ENCODE data around the gene EVA1B. TPM values are rescaled to one million over a fixed set of nuclear protein-coding genes. Genes with fewer than 3 reads are reported as not detected.

EVA1B gene
- total and polyA plus RNA-seq, 2 of the 4 experiments (the other 2 are of a cell fraction), result 49.8 to 64.6 TPM

DNA sequence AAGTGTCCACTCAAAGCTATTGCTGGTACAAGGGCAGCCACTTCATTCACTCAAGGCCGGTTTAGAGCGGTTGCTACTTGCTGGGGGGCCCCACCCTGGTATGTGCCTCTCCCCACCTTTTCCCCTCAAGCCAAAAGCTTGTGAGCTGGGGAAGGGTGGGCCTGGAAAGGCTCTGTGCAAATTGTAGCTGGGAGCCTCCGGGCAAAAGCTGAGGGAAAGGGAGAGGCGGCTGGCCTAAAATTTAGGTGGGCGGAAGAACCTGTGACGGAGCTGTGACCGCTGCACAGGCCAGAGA is 17.6 kb downstream of the EVA1B start:
- CTCF ChIA-PET, result no interaction called here

More for the DNA sequence above, 17.6 kb downstream of the EVA1B start:
- no peak overlapping the region for H3K27ac ChIP-seq (ENCODE audit: insufficient read depth, low read length)
- H4K20me1 ChIP-seq (ENCODE audit: insufficient read depth, low read length), result peaks cover 4% of the 10 kb centered on the region; the same call in 1 of the 2 replicates
- H3K79me1 ChIP-seq (ENCODE audit: low read depth in 1 of 2, low read length in 2 of 2), result peaks cover 24 to 59% of the 10 kb centered on the region in 2 experiments; a peak in 3 of 4 replicates
- ATAC-seq (ENCODE audit: low read depth) (no peak), DNase-seq (no peak)
- H4K91ac ChIP-seq (ENCODE audit: insufficient read depth, low read depth, low read length), result no peak overlapping the region
- H3K4me1 ChIP-seq (ENCODE audit: control insufficient read depth, insufficient read depth, low read length), result peaks cover 8% of the 10 kb centered on the region
- no peak overlapping the region for H2BK20ac ChIP-seq (ENCODE audit: low read depth, low read length)
- H3K4me2 ChIP-seq (ENCODE audit: low read depth, low read length), result no peak overlapping the region
- intact Hi-C loops (cut with micrococcal nuclease) (loop anchor here (2.0 kb wide), 1 partner anchor 115 kb away; no protein-coding TSS in a partner anchor), dilution Hi-C loops (cut with HindIII; ENCODE audit: low sequenced_read_pairs, unreplicated experiment) (no loop called here), in situ Hi-C loops (cut with MboI; ENCODE audit: low sequenced_read_pairs) (no loop called here)
- H3K27me3 ChIP-seq (ENCODE audit: control insufficient read depth, insufficient read depth, low read length), result no peaks in the 10 kb centered on the region
- H3K18ac ChIP-seq (ENCODE audit: low read depth, low read length), result no peak overlapping the region
- no peak overlapping the region for H3K14ac ChIP-seq (replicated peaks; ENCODE audit: low read depth, low read length)
- BruUV-seq (replicated peaks), result no TSS peak
- peak overlapping the region; percentile 23 for H2AK9ac ChIP-seq (replicated peaks; ENCODE audit: low read depth, low read length, poor library complexity)
- H3K9me1 ChIP-seq (ENCODE audit: insufficient read depth, low read length), result peaks cover 8% of the 10 kb centered on the region
- H2BK5ac ChIP-seq (ENCODE audit: low read depth, low read length, poor library complexity, severe bottlenecking), result no peak overlapping the region
- no peaks in the 10 kb centered on the region for H3K9me3 ChIP-seq (ENCODE audit: control insufficient read depth, insufficient read depth, low read length)
- no peak overlapping the region for H3K56ac ChIP-seq (ENCODE audit: extremely low read depth, insufficient read depth, low read length)
- no peak overlapping the region for H2AK5ac ChIP-seq (ENCODE audit: low read depth, low read length)
- H3K23ac ChIP-seq (ENCODE audit: low read depth, low read length), result no peak overlapping the region
- no peak overlapping the region for H4K8ac ChIP-seq (ENCODE audit: low read depth in 2 of 2, low read length in 2 of 2)
- H4K5ac ChIP-seq (ENCODE audit: low read depth, low read length), result no peak overlapping the region
- no peak overlapping the region for H2BK15ac ChIP-seq (ENCODE audit: low read depth, low read length)
- TF ChIP-seq, protein P1, sequence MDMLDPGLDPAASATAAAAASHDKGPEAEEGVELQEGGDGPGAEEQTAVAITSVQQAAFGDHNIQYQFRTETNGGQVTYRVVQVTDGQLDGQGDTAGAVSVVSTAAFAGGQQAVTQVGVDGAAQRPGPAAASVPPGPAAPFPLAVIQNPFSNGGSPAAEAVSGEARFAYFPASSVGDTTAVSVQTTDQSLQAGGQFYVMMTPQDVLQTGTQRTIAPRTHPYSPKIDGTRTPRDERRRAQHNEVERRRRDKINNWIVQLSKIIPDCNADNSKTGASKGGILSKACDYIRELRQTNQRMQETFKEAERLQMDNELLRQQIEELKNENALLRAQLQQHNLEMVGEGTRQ (IDR thresholded peaks at IDR 0.05; ENCODE audit: low read depth, low read length), result no peak
- TF ChIP-seq FOS (IDR thresholded peaks at IDR 0.05; ENCODE audit: low read depth, low read length), result no peak
- TF ChIP-seq SMC3 (IDR thresholded peaks at IDR 0.05; ENCODE audit: low read depth, low read length), result no peak
- no peak for TF ChIP-seq RAD21 (IDR thresholded peaks at IDR 0.05; ENCODE audit: low read length)
- no peak for TF ChIP-seq BHLHE40 (IDR thresholded peaks at IDR 0.05; ENCODE audit: low read depth, low read length)
- no peak for TF ChIP-seq POLR2A (IDR thresholded peaks at IDR 0.05; ENCODE audit: low read depth, low read length)
- no peak for TF ChIP-seq MAFK (IDR thresholded peaks at IDR 0.05; ENCODE audit: low read depth, low read length)
- TF ChIP-seq RFX5 (IDR thresholded peaks at IDR 0.05; ENCODE audit: low read depth, low read length), result no peak
- no peak overlapping the region for H2AFZ ChIP-seq (replicated peaks; ENCODE audit: low read length, poor library complexity)
- H2BK120ac ChIP-seq (ENCODE audit: low read depth, low read length), result no peak overlapping the region
- POLR2A ChIA-PET (ENCODE audit: unreplicated experiment), result no interaction called here
- no peak overlapping the region for H3K9ac ChIP-seq (ENCODE audit: low read depth, low read length)
- WGBS, 2 experiments (ENCODE audit: extremely low coverage in 2 of 2, insufficient read length in 1 of 2), result no CpG with 5 or more reads among the region's 7 CpGs
- peaks cover 35% of the 10 kb centered on the region for H3K36me3 ChIP-seq (ENCODE audit: control insufficient read depth, insufficient read depth, low read length)
- no peak overlapping the region for H3K4ac ChIP-seq (ENCODE audit: low read depth, low read length)
- no peak overlapping the region for H3K4me3 ChIP-seq (ENCODE audit: insufficient read depth, low read depth, low read length)

All from IMR-90 (cell line).